Measurements from ENCODE around the gene UBR2. TPM values are rescaled to one million over a fixed set of nuclear protein-coding genes. Genes with fewer than 3 reads are reported as not detected.

The UBR2 gene
- total RNA-seq, 1 experiment from 2014 or later = 21.1 TPM

DNA sequence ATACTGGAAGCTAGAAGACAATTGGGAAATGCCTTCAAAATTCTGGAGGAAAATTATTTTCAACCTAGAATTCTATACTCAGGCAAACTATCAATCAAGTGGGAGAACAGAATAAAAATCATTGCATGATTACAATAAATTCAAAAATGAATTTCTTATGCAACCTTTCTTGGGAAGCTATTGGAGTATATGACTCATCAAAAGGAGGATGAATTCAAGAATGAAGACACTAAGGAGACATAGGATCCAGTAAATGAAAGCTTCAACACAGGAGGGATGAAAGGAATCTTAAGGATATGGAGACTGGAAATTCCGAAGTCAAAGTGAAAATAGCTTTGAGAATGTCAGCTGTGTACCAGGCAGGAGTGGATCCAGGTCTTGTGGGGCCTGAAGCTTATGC lies 12.6 kb upstream of the UBR2 start:
- CTCF ChIA-PET = interaction anchor here (0.6 kb wide), 1 partner anchor 13 kb away, joined by 9 read pairs; no protein-coding TSS in a partner anchor
- H3F3A ChIP-seq (ENCODE audit: insufficient read depth, low read depth) = no peaks in the 10 kb centered on the region
- no TSS peak for BruUV-seq (replicated peaks)
- POLR2A ChIA-PET (ENCODE audit: unreplicated experiment) = no interaction called here
- no peaks in the 10 kb centered on the region for H3K79me2 ChIP-seq (ENCODE audit: low read depth)
- no peaks in the 10 kb centered on the region; the same call in 1 of the 2 replicates for H3K9me2 ChIP-seq (ENCODE audit: insufficient read depth)
- no peaks in the 10 kb centered on the region for H3K36me3 ChIP-seq (ENCODE audit: low read depth)
- H2AFZ ChIP-seq = no peak overlapping the region
- intact Hi-C loops (cut with micrococcal nuclease; ENCODE audit: unreplicated experiment) = no loop called here
- no peak overlapping the region for H3K27ac ChIP-seq
- no peak overlapping the region for H3K4me2 ChIP-seq
- H4K20me1 ChIP-seq (ENCODE audit: insufficient read depth) = no peaks in the 10 kb centered on the region
- DNase-seq = no peak
- no peaks in the 10 kb centered on the region for H3K9me3 ChIP-seq (ENCODE audit: insufficient read depth, low read depth)
- no peak overlapping the region for H3K4me3 ChIP-seq
- H3K4me1 ChIP-seq (replicated peaks; ENCODE audit: insufficient read depth) = no peaks in the 10 kb centered on the region
- no peaks in the 10 kb centered on the region for H3K27me3 ChIP-seq (ENCODE audit: insufficient read depth, low read depth)
- TF ChIP-seq EZH2 (IDR thresholded peaks at IDR 0.05; ENCODE audit: low read depth) = no peak
- TF ChIP-seq, protein P1, sequence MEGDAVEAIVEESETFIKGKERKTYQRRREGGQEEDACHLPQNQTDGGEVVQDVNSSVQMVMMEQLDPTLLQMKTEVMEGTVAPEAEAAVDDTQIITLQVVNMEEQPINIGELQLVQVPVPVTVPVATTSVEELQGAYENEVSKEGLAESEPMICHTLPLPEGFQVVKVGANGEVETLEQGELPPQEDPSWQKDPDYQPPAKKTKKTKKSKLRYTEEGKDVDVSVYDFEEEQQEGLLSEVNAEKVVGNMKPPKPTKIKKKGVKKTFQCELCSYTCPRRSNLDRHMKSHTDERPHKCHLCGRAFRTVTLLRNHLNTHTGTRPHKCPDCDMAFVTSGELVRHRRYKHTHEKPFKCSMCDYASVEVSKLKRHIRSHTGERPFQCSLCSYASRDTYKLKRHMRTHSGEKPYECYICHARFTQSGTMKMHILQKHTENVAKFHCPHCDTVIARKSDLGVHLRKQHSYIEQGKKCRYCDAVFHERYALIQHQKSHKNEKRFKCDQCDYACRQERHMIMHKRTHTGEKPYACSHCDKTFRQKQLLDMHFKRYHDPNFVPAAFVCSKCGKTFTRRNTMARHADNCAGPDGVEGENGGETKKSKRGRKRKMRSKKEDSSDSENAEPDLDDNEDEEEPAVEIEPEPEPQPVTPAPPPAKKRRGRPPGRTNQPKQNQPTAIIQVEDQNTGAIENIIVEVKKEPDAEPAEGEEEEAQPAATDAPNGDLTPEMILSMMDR (conservative IDR thresholded peaks at IDR 0.05) = no peak

DNA sequence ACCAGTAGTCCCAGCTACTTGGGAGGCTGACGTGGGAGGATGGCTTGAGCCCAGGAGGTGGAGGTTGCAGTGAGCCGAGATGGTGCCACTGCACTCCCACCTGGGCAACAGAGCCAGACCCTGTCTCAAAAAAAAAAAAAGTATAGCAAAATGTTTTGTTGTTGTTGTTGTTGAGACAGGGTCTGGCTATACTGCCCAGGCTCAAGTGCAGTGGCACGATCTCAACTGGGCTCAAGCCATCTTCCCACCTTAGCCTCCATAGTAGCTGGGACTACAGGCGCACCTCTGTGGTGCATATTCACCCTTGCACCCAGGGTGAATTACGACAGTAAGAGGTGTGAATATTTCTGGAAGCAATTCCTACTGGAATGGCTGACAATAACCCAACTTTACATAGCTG lies 11.4 kb upstream of the UBR2 start:
- no peaks in the 10 kb centered on the region for H3K36me3 ChIP-seq (ENCODE audit: low read depth)
- no TSS peak for BruUV-seq (replicated peaks)
- no peak overlapping the region for H3K27ac ChIP-seq
- no peaks in the 10 kb centered on the region for H3K79me2 ChIP-seq (ENCODE audit: low read depth)
- no peaks in the 10 kb centered on the region; the same call in 1 of the 2 replicates for H3K9me2 ChIP-seq (ENCODE audit: insufficient read depth)
- POLR2A ChIA-PET (ENCODE audit: unreplicated experiment) = no interaction called here
- no peaks in the 10 kb centered on the region for H3K9me3 ChIP-seq (ENCODE audit: insufficient read depth, low read depth)
- H3F3A ChIP-seq (ENCODE audit: insufficient read depth, low read depth) = no peaks in the 10 kb centered on the region
- no peaks in the 10 kb centered on the region for H4K20me1 ChIP-seq (ENCODE audit: insufficient read depth)
- H2AFZ ChIP-seq = no peak overlapping the region
- no peak for DNase-seq
- no peak overlapping the region for H3K4me3 ChIP-seq
- H3K27me3 ChIP-seq (ENCODE audit: insufficient read depth, low read depth) = no peaks in the 10 kb centered on the region
- no peak overlapping the region for H3K4me2 ChIP-seq
- intact Hi-C loops (cut with micrococcal nuclease; ENCODE audit: unreplicated experiment) = no loop called here
- TF ChIP-seq, protein P1 (conservative IDR thresholded peaks at IDR 0.05) = no peak
- no peak for TF ChIP-seq EZH2 (IDR thresholded peaks at IDR 0.05; ENCODE audit: low read depth)
- H3K4me1 ChIP-seq (replicated peaks; ENCODE audit: insufficient read depth) = no peaks in the 10 kb centered on the region
- CTCF ChIA-PET = no interaction called here

- DNase-seq = peak in 1 of 2 experiments; percentile 55
- H3K9me2 ChIP-seq (ENCODE audit: insufficient read depth) = no peaks in the 10 kb centered on the region
- H2AFZ ChIP-seq = no peak overlapping the region
- CTCF ChIA-PET = no interaction called here
- TF ChIP-seq, protein P1 (conservative IDR thresholded peaks at IDR 0.05) = no peak
- TF ChIP-seq EZH2 (IDR thresholded peaks at IDR 0.05; ENCODE audit: low read depth) = no peak
- no peaks in the 10 kb centered on the region for H4K20me1 ChIP-seq (ENCODE audit: insufficient read depth)
- no peaks in the 10 kb centered on the region for H3K4me1 ChIP-seq (replicated peaks; ENCODE audit: insufficient read depth)
- no TSS peak for BruUV-seq (replicated peaks)
- no peak overlapping the region for H3K4me2 ChIP-seq
- POLR2A ChIA-PET (ENCODE audit: unreplicated experiment) = interaction anchor here (0.6 kb wide), 1 partner anchor 258 kb away, joined by 3 read pairs; no protein-coding TSS in a partner anchor
- intact Hi-C loops (cut with micrococcal nuclease; ENCODE audit: unreplicated experiment) = no loop called here
- no peaks in the 10 kb centered on the region for H3K9me3 ChIP-seq (ENCODE audit: insufficient read depth, low read depth)
- no peak overlapping the region for H3K4me3 ChIP-seq
- H3F3A ChIP-seq (ENCODE audit: insufficient read depth, low read depth) = no peaks in the 10 kb centered on the region
- no peak overlapping the region for H3K27ac ChIP-seq
- no peaks in the 10 kb centered on the region for H3K36me3 ChIP-seq (ENCODE audit: low read depth)
- H3K79me2 ChIP-seq (ENCODE audit: low read depth) = no peaks in the 10 kb centered on the region
- no peaks in the 10 kb centered on the region for H3K27me3 ChIP-seq (ENCODE audit: insufficient read depth, low read depth)
These were observed 8.1 kb upstream of the UBR2 start for GRCh38 chr6:42555477-42556457.

Data from PC-9 (cell line).